Activated naive CD4-positive, alpha-beta T cell treated with anti-CD3 and anti-CD28 coated beads, Interleukin-2, amount 50 U/mL, for 72 hours (primary cell): Measurements from ENCODE around the gene C19orf73. TPM values are rescaled to one million over a fixed set of nuclear protein-coding genes. Genes with fewer than 3 reads are reported as not detected.

Experiments
- ATAC-seq, 2 donors: fragments of 150-1000 bp; cut with Tn5 transposase; 2 replicates each; pipeline ENCODE4 v1.10.0; 2021; ENCODE audit warnings: mild to moderate bottlenecking in 2 of 2, moderate library complexity in 2 of 2
- DNase-seq, 2 donors: peaks; one replicate each; pipeline ENCODE4 v3.0.0; 2021 to 2022; ENCODE audit warnings: low spot score in 2 of 2
- H3K27ac Mint-ChIP-seq, 2 donors: one replicate each; pipeline ENCODE4 v1.8.0; 2022; ENCODE audit warnings: mild to moderate bottlenecking in 2 of 2, mixed read lengths in 2 of 2
- H3K36me3 Mint-ChIP-seq, 2 donors: one replicate each; pipeline ENCODE4 v1.8.0; 2022; ENCODE audit warnings: mixed read lengths in 2 of 2
- H3K9me3 Mint-ChIP-seq, 2 donors: one replicate each; pipeline ENCODE4 v1.8.0; 2022; ENCODE audit warnings: mixed read lengths in 2 of 2
- total RNA-seq, 2 donors: library from RNA; stranded (reverse); gene quantifications; one replicate each; pipeline ENCODE4 v1.2.3, GENCODE V29; 2022

The C19orf73 gene
- total RNA-seq, 2 donors from 2014 or later = 1.1 TPM

DNA sequence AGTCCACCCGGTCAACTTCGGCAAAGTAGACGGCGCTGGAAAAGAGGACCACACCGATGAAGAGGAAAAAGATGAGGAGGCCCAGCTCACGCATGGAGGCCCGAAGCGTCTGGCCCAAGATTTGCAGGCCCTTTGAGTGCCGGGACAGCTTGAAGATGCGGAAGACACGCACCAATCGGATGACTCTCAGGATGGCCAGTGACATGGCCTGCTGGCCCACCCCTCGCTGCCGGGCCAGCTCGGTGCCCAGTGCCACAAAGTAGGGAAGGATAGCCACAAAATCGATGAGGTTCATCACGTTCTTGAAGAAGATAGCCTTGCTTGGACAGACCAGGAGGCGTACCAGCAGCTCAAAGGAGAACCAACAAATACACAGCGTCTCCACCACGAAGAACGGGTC lies 48.5 kb downstream of the C19orf73 start:
- peaks cover 10 to 22% of the 10 kb centered on the region in 2 donors for H3K36me3 Mint-ChIP-seq
- DNase-seq (no peak), ATAC-seq (no peak)
- H3K9me3 Mint-ChIP-seq = peaks cover 0 to 8% of the 10 kb centered on the region in 2 donors
- H3K27ac Mint-ChIP-seq = no peak overlapping the region

DNA sequence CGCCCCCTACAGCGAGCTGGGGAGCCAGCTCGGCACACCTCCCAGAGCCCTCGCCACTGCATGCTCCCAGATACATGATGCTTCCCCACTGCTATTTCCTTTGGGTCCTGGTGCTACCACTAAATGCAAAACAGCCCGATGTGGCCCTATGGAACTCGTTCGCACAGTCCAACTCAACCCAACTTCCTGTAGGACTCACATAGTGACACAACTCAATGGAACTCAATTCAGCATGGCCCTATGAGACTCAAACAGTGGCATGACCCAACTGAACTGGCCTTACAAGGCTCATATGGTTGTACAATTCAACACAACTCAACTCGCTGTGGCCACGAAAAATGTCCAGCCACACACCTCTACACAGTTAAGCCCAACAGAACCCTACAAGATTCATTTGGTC lies 49.9 kb downstream of the C19orf73 start:
- ATAC-seq (no peak), DNase-seq (no peak)
- Mint-ChIP-seq H3K27ac (no peak overlapping the region), H3K36me3 (peaks cover 10 to 22% of the 10 kb centered on the region in 2 donors), H3K9me3 (peaks cover 0 to 8% of the 10 kb centered on the region in 2 donors)

Other genes starting within 250 kb of the C19orf73 start
- gene PPP1R15A, start 246.7 kb downstream of the C19orf73 start, total RNA-seq = 100 to 1,000 TPM in 1 of 2 donors, 10 to 100 TPM in 1; 93.1 to 133 TPM
- gene TULP2, start 220.4 kb downstream of the C19orf73 start, total RNA-seq = 1 to 10 TPM in 1 of 2 donors, under 1 TPM in 1; 0.52 to 1.1 TPM
- 100 to 1,000 TPM; 191 to 254 TPM for gene NUCB1, start 218.8 kb downstream of the C19orf73 start, total RNA-seq
- 1 to 10 TPM; 2.2 to 7.4 TPM for gene DHDH, start 185.4 kb downstream of the C19orf73 start, total RNA-seq
- 100 to 1,000 TPM; 191 to 711 TPM for gene BAX, start 164.3 kb downstream of the C19orf73 start, total RNA-seq
- 1,000 to 10,000 TPM; 1,148 to 2,898 TPM for gene FTL, start 153.8 kb downstream of the C19orf73 start, total RNA-seq
- gene GYS1, start 125.8 kb downstream of the C19orf73 start, total RNA-seq = 100 to 1,000 TPM in 1 of 2 donors, 10 to 100 TPM in 1; 44.8 to 104 TPM
- 100 to 1,000 TPM; 135 to 160 TPM for gene RUVBL2, start 125.3 kb downstream of the C19orf73 start, total RNA-seq
- not detected for gene LHB, start 102.1 kb downstream of the C19orf73 start, total RNA-seq
- not detected for gene CGB3, start 94.8 kb downstream of the C19orf73 start, total RNA-seq
- gene CGB2, start 87.3 kb downstream of the C19orf73 start, total RNA-seq = not detected
- not detected for gene CGB1, start 82.2 kb downstream of the C19orf73 start, total RNA-seq
- gene CGB5, start 75.3 kb downstream of the C19orf73 start, total RNA-seq = not detected
- gene CGB8, start 70.0 kb downstream of the C19orf73 start, total RNA-seq = not detected
- gene CGB7, start 61.4 kb downstream of the C19orf73 start, total RNA-seq = not detected
- gene NTF4, start 54.3 kb downstream of the C19orf73 start, total RNA-seq = not detected
- not detected for gene KCNA7, start 46.4 kb downstream of the C19orf73 start, total RNA-seq
- gene SNRNP70, start 33.7 kb downstream of the C19orf73 start, total RNA-seq = 100 to 1,000 TPM; 127 to 233 TPM
- gene LIN7B, start 4.8 kb downstream of the C19orf73 start, total RNA-seq = 10 to 100 TPM in 1 of 2 donors, 1 to 10 TPM in 1; 1.9 to 12.4 TPM
- 10 to 100 TPM; 10.3 to 11.3 TPM for gene PPFIA3, start 401 bp upstream of the C19orf73 start, total RNA-seq
- not detected for gene HRC, start 36.3 kb upstream of the C19orf73 start, total RNA-seq
- gene TRPM4, start 38.6 kb upstream of the C19orf73 start, total RNA-seq = under 1 TPM; 0.23 to 0.58 TPM
- gene SLC6A16, start 206.0 kb upstream of the C19orf73 start, total RNA-seq = 1 to 10 TPM; 1.0 to 2.3 TPM
- 100 to 1,000 TPM; 166 to 194 TPM for gene CD37, start 216.3 kb upstream of the C19orf73 start, total RNA-seq
- under 1 TPM in 1 of 2 donors, not detected in 1; 0.32 TPM for gene TEAD2, start 243.3 kb upstream of the C19orf73 start, total RNA-seq
- not detected for gene DKKL1, start 244.7 kb upstream of the C19orf73 start, total RNA-seq